Measurements from ENCODE around the gene UHRF1. TPM values are rescaled to one million over a fixed set of nuclear protein-coding genes. Genes with fewer than 3 reads are reported as not detected.

UHRF1 gene
- total RNA-seq, 1 donor = 7.6 TPM

DNA sequence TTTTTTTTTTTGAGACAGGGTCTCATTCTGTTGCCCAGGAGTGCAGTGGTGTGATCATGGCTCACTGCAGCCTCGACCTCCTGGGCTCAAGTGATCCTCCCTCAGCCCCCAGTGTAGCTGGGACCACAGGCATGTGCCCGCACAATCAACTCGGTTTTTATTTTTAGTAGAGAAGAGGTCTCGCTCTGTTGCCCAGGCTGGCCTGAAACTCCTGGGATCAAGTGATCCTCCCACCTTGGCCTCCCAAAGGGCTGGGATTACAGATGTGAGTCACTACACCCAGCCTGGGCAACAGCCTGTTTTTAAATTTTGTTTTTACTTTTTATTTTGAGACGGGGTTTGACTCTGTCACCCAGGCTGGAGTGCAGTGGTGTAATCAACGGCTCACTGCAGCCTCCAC lies 57.3 kb downstream of the UHRF1 start:
- H3K4me1 ChIP-seq (ENCODE audit: insufficient read depth, low read length) = peaks cover 29% of the 10 kb centered on the region
- H3K36me3 ChIP-seq (ENCODE audit: insufficient read depth, low read length) = peaks cover 16% of the 10 kb centered on the region
- H4K20me1 ChIP-seq (ENCODE audit: insufficient read depth, low read length) = peaks cover 23% of the 10 kb centered on the region
- no peak overlapping the region for H2AFZ ChIP-seq (ENCODE audit: low read length)
- H3K9me3 ChIP-seq (ENCODE audit: low read depth, low read length) = no peaks in the 10 kb centered on the region
- H3K27me3 ChIP-seq (ENCODE audit: insufficient read depth, low read length) = no peaks in the 10 kb centered on the region
- H3K4me2 ChIP-seq (ENCODE audit: insufficient read depth, low read length) = no peak overlapping the region
- peaks cover 22% of the 10 kb centered on the region for H3K79me2 ChIP-seq (ENCODE audit: insufficient read depth, low read length)
- TF ChIP-seq, protein P1, sequence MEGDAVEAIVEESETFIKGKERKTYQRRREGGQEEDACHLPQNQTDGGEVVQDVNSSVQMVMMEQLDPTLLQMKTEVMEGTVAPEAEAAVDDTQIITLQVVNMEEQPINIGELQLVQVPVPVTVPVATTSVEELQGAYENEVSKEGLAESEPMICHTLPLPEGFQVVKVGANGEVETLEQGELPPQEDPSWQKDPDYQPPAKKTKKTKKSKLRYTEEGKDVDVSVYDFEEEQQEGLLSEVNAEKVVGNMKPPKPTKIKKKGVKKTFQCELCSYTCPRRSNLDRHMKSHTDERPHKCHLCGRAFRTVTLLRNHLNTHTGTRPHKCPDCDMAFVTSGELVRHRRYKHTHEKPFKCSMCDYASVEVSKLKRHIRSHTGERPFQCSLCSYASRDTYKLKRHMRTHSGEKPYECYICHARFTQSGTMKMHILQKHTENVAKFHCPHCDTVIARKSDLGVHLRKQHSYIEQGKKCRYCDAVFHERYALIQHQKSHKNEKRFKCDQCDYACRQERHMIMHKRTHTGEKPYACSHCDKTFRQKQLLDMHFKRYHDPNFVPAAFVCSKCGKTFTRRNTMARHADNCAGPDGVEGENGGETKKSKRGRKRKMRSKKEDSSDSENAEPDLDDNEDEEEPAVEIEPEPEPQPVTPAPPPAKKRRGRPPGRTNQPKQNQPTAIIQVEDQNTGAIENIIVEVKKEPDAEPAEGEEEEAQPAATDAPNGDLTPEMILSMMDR (IDR thresholded peaks at IDR 0.05; ENCODE audit: extremely low read depth, low read depth, low read length) = no peak
- no peak for DNase-seq (ENCODE audit: insufficient read length, low spot score, missing footprints)
- H3K27ac ChIP-seq (ENCODE audit: low read depth, low read length) = peak overlapping the region; percentile 3
- H3K4me3 ChIP-seq (ENCODE audit: insufficient read depth, low read length) = no peak overlapping the region

DNA sequence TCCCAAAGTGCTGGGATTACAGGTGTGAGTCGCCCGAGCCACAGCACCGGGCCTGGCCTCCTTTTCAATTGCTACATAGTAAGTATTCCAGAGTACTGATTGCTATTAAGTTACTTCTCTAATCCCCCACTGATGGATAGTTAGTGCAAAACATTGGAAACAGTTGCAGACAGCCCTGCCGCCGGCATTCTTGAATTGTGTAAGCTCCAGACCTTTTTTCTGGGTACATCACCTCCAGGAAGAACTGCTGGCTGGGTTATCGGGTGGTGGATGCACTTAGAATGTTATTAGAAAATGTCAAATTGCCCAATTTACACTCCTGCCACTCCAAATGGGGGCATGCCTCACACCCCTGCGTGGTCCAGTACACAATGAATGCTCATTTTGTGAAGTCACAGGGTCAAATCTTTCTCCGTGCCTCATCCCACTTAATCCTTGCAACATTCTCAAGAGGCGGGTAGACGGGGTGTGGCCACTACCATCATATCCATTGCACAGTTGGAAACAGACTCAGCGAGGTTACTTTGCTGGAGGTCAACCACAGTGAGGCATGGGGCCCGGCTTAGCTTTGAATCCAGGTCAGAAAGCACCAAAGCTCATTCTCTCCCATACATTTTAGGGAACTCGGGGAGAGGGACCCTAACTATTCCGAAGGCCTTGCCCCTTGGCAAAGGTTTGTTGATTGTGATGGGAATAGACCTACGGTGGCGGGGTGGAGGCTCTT lies 58.6 kb downstream of the UHRF1 start:
- TF ChIP-seq, protein P1 (IDR thresholded peaks at IDR 0.05; ENCODE audit: extremely low read depth, low read depth, low read length) = no peak
- H3K9me3 ChIP-seq (ENCODE audit: low read depth, low read length) = no peaks in the 10 kb centered on the region
- H3K4me2 ChIP-seq (ENCODE audit: insufficient read depth, low read length) = peak overlapping the region; percentile 94
- peaks cover 35% of the 10 kb centered on the region for H3K79me2 ChIP-seq (ENCODE audit: insufficient read depth, low read length)
- no peaks in the 10 kb centered on the region for H3K27me3 ChIP-seq (ENCODE audit: insufficient read depth, low read length)
- H2AFZ ChIP-seq (ENCODE audit: low read length) = peak overlapping the region; percentile 94
- peaks cover 36% of the 10 kb centered on the region for H3K4me1 ChIP-seq (ENCODE audit: insufficient read depth, low read length)
- DNase-seq (ENCODE audit: insufficient read length, low spot score, missing footprints) = no peak
- peaks cover 32% of the 10 kb centered on the region for H4K20me1 ChIP-seq (ENCODE audit: insufficient read depth, low read length)
- peak overlapping the region; percentile 74 for H3K4me3 ChIP-seq (ENCODE audit: insufficient read depth, low read length)
- H3K36me3 ChIP-seq (ENCODE audit: insufficient read depth, low read length) = peaks cover 6% of the 10 kb centered on the region
- peak overlapping the region; percentile 75 for H3K27ac ChIP-seq (ENCODE audit: low read depth, low read length)

DNA sequence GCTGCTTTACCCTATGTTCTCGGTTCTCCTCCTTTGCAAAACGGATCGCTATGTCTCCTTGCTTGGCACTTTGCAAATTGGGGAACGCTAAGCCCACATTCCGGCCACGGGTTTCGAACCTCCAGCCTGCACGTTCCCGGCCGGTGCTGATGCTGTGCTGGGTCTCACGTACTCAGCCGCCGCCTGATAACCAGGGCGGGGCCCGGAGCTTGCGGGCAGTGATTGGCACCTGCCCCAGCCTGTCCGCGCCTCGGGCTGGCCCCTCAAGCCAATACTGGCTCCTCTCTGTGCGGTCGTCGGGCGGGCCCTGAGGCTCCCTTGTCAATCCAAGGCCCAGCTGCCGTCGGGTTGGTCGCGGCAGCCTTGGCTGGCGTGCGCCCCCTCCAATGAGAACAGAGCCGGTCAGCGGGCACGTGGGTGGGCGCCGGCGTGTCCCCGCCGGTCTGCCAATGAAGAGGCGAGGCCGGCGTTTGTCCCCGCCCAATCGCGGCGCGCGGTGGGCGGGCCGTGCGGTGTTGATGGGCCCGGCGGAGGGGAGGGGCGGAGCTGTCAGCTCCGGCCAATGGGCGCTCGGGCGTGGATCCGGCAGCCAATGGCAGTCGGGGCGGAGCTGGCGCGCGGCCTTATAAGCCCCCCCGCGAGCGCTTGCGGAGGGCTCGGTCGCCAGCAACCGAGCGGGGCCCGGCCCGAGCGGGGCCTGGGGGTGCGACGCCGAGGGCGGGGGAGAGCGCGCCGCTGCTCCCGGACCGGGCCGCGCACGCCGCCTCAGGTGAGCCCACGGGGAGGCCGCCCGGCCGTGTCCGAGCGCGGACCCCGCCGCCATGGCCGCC lies 59.4 kb downstream of the UHRF1 start, which contains the start of gene KDM4B:
KDM4B (plus strand) TSS at position 652 of the 830 bp plus-strand sequence. CDS start 63,778 bp downstream, outside the sequence.
- Histone ChIP-seq H3K9me3 (ENCODE audit: low read depth, low read length) (no peaks in the 10 kb centered on the region), H3K4me3 (ENCODE audit: insufficient read depth, low read length) (peak within 1 kb of the TSS; percentile 80), H3K4me1 (ENCODE audit: insufficient read depth, low read length) (peaks cover 38% of the 10 kb centered on the region), H3K4me2 (ENCODE audit: insufficient read depth, low read length) (peak within 1 kb of the TSS; percentile 97), H2AFZ (ENCODE audit: low read length) (peak within 1 kb of the TSS; percentile 94), H3K36me3 (ENCODE audit: insufficient read depth, low read length) (peaks cover 4% of the 10 kb centered on the region), H4K20me1 (ENCODE audit: insufficient read depth, low read length) (peaks cover 35% of the 10 kb centered on the region), H3K27me3 (ENCODE audit: insufficient read depth, low read length) (no peaks in the 10 kb centered on the region), H3K27ac (ENCODE audit: low read depth, low read length) (peak within 1 kb of the TSS; percentile 75), H3K79me2 (ENCODE audit: insufficient read depth, low read length) (peaks cover 43% of the 10 kb centered on the region)
- TF ChIP-seq, protein P1 (IDR thresholded peaks at IDR 0.05; ENCODE audit: extremely low read depth, low read depth, low read length) = no peak
- peak; percentile 100 for DNase-seq (ENCODE audit: insufficient read length, low spot score, missing footprints)

All from osteoblast (primary cell).